HG03139 (cell line): Measurements from ENCODE around the gene CSPG4.
"Not testable (repeated sequence)": the region's sequence is repeated elsewhere in the genome, so short reads cannot be mapped to it uniquely, and the experiment has no call there.

Experiments
- ATAC-seq: cut with Tn5 transposase; IDR thresholded peaks from one replicate; pipeline ENCODE4 v1.9.1; 2021; ENCODE audit not compliant: unreplicated experiment

CSPG4 gene

GRCh38 chr15:75725719-75726607 is 13.3 kb upstream of the CSPG4 start:
- ATAC-seq, result no peak

DNA sequence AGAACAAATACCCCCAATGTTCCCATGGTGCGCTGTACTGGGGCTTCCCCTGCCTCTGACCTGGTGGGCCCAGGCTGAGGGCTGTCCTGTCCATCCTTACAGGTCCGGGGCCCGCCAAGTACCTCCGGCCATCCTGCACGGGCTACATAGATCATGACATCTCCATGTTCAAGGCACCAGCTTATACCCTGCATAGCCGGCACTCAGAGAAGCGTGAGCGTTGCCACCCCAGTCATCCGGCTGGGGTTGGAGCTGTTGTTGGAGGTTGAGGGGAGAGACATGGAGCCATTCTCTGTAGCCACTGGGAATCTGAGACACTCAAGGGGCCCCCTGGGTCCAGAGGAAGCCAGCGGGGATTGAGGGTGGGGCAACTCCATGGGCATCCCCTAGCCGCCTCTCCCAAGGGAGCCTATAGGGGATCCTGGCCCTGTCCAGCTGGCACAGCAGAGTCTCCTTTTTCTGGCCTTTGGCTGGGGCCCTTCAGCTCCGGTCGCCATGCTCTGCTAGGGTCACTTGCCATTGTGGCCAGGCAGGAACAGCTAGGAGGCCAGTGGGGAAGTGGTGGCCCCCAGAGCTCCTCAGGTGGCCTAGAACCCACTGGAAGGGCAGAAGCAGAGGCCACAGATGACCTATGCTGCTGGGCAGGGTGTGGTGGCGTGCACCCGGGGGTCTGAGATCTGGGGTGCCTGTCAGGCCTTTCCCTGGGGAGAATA is 12.5 kb upstream of the CSPG4 start:
- no peak for ATAC-seq

GRCh38 chr15:75723847-75724660 is 11.4 kb upstream of the CSPG4 start:
- ATAC-seq, result no peak

DNA sequence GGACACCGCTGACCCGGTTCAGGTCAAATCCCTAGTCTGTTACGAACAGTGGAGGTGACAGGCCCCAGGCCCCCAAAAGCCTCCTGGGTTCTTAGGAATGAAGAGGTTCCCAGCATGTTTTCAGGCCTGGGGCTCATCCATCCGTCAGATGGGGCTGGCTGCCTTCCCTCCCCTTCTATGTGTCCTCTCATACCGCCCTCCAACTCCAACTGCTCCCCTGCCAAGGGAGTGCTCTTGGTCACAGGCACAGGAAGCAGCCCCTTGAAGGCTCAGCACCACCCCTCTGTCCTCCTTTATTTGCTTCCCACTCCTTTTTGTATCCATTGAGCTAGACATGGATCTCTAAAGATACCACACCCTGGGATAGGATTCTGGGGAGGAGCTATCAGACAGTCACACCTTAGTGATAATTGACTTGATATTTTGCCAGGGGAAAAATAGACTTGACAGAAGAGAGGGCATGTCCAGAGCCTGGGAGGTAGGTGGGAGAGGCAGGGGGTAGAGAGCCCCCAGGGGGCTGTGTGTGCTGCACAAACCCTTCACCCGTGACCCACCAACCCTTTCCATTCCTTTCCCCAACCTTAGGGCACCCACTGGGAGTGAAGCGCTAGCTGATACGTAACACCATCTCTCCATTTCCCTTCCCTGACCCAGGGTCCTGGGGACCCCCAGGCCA is 10.7 kb upstream of the CSPG4 start:
- ATAC-seq, result no peak

DNA sequence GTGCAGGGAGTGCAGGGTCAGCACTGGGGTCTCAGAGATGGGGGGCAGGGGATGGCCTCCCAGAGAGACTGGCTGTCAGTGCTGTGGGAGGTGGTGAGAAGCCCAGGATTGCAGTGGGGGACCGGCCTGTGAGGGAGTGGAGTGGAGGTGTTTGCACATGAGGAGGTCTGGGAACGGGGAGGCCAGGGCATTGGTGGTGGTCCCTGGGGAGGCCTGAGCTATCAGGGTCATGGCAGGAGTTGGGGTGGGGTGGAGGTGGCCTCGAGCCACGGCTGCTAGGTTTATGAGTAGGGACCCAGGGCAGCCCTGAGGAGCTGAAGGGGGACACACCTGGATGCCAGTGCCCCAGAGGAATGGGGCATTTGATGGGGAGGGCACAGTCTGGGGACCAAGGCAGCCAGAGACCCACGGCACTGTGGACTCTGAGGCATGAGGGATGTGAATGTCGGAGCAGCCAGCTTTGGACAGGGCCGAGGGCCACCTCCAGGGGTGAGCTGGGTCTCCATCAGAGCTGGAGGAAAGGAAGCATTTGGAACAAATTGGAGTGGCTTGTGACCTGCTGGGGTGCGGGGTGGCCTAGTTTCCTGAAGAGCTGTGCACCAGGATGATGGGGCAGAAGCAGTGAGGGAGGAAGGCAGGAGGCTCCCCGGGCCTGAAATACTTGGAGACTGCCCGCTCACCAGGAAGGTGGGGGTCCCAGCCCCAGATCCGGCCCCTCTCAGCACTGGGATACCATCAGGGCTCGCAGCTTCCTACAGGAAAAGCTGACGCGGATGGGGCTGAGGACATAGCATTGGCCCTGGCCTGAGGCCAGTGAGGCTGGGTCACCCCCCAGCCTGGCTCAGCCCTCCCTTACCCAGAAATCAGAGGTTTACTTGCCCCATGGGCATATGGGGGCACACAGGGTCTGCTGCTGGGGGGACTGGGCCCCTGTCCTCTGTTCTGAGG is 9.5 kb upstream of the CSPG4 start:
- no peak for ATAC-seq

- ATAC-seq, result no peak
These were observed 8.9 kb upstream of the CSPG4 start for GRCh38 chr15:75721480-75721922.

GRCh38 chr15:75720787-75721479 is 8.3 kb upstream of the CSPG4 start:
- no peak for ATAC-seq

- no peak for ATAC-seq
These were observed 7.6 kb upstream of the CSPG4 start for GRCh38 chr15:75720297-75720696.

DNA sequence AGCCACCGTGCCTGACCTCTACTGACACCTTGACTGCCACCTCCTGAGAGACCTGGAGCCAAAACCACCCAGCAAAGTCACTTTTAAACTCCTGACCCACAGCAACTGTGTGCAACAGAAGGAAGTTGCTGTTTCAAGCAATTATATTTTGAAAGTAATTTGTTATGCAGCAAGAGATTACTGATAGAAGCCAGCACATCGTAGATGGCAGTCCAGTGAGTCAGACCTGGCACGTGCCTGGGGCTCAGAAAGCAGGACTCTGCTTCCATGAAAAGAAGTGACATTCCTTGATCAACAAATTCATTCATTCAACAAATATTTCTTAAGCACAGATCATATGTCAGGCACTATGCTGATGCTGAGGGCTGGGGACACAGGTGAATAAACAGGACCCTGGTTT is 5.7 kb upstream of the CSPG4 start:
- no peak for ATAC-seq

DNA sequence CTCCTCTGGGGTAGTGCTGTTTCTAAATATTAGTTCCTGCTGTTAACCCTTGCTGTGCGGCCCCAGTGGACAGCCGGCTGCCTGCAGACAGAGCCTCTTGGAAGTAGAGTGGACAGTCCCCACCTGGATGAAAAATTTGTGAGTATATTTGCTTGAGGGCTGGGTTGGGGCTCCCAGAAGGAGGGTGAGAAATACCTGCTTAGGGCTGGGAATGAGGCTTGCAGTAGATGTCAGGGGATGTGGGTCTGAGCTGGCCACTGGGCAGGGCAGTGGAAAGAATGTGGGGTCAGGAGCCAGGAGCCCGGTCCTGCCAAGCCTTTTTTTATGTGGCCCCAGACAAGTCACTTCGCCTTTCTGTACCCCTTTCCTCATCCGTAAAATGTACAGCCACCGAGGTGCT is 4.4 kb upstream of the CSPG4 start:
- ATAC-seq, result not testable (repeated sequence)

DNA sequence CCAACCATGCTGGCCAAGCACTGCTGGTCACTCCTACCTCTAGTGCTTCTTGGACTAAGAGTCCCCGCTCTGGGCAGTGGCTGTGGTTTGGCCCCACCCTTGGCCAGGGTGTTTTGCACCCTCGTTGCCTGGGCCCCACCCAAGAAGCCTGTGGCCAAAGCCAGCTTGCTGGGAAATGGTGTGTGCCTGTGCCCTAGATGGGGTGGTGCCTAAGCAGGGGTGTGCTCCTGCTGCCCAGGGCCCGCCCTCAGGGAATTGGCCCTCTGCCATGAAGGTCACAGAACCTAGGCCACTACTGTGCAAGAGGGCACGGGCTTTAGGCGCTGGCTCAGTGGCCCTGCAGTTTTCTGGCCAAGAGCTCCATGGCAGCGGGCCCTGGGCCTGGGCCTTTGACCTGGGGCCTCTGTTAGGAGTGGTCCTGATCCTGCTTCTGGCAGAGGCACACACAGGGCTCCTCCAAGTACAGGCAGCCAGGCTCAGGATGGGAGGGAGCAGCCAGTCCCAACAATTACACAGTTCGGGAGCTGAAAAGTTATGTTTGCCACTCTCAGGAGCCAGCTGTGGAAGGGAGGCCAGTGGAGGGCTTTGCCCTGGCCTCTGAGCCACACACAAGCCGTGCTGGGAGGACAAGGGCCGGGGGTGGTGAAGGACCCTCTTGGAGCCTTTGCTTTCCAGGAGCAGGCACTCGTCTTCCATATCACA is 3.8 kb upstream of the CSPG4 start:
- not testable (repeated sequence) for ATAC-seq

DNA sequence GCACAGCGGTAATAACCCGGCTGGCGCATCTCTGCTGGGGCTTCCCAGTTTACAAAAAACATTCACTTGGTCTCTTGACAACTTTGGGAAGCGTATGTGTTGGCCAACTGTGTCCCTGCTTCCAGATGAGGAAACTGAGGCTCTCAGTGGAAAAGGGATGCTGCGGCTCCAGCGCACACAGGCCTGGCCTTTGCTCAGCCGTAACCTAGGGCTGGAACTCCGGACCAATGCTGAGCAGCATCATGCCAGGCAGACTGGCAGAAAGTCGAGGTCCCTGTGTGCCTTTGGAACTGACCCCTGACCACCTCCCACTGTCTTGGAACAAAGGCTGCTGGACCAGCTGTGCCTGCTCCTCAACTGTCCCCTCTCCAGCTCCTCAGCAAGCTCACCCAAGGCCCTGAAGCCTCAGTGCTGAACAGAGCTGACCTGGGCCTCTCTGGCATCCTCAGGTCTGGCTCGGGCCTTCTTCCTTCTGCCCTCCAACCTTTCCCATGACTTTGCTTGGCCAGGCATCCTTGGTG is 2.7 kb upstream of the CSPG4 start:
- ATAC-seq, result not testable (repeated sequence)

- ATAC-seq, result no peak
These were observed 1.5 kb upstream of the CSPG4 start for GRCh38 chr15:75714195-75714594.

DNA sequence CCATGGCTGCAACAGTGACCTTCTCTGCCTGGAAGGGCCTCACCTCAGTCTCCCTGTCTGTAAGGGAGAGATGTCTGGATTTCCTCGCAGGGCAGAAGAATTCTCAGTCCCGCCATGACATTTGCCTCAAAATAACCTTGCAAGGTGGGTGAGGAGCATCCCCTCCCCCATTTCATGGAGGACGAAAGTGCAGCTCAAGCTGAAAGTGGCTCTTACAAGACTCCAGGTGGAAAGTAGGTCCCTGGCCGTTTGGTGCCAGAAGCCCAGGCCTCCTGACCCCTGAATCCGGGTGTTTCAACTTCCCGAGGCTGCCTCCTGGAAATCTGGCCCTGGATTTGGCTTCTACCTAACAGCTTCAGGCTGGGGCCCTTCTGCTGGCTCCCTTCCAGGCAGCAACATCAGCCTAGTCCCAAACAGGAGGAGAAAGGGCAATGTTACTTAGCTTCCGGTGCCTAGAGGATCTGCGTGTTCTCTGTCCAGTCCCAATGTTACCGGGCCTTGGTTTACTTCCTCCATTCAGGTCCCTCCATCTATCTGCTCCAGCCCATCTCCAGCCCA is 769 bp upstream of the CSPG4 start:
- ATAC-seq, result no peak

DNA sequence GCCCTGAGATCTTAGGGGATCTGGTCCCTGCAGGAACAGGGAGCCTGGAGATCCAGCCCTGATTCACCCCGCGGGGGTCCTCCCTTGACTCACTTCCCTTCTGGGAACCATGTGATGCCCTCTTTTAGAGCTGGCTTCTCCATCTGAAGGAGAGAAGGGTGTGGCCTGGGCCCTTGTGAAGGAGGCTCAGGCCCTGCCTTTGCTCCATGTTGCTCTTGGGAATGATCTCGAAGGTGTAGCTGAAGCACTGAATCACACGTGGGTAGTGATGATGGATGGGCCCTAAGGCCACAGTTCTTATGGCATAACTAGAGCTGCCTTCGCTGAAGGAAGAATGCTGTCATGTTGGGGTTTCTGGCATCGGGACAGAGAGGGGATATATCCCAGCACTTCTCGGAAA is 1.2 kb downstream of the CSPG4 start:
- ATAC-seq, result not testable (repeated sequence)

GRCh38 chr15:75710874-75711273 is 1.8 kb downstream of the CSPG4 start:
- not testable (repeated sequence) for ATAC-seq

- not testable (repeated sequence) for ATAC-seq
These were observed 3.2 kb downstream of the CSPG4 start for GRCh38 chr15:75709458-75709857.

DNA sequence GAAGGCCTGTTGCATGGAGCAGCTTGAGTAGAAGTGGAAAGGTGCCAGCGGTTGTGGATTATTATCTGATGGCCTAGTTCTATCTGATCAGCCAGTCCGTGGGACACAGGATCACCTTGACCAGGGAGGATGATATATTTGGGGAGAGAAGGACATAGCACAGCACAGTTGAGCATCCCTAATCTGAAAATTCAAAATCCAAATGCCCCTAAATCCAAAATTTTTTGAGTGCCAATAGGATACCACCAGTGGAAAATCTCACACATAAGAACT is 6.0 kb downstream of the CSPG4 start:
- no peak for ATAC-seq
